Loucy (cell line): ENCODE data around the gene SPTLC1.
"Not testable (repeated sequence)": the region's sequence is repeated elsewhere in the genome, so short reads cannot be mapped to it uniquely, and the experiment has no call there.

Experiments
- CTCF ChIP-seq: fragments of 200-600 bp; sonication (generic); conservative IDR thresholded peaks from 2 replicates; pipeline ENCODE4 v1.5.1; 2014; ENCODE audit warnings: mild to moderate bottlenecking, antibody characterized with exemption, low read length
- EZH2phosphoT487 ChIP-seq: fragments of 200-600 bp; IDR thresholded peaks from 2 replicates; pipeline ENCODE4 v1.6.1; 2018; ENCODE audit warnings: antibody characterized with exemption, mild to moderate bottlenecking, moderate library complexity, borderline replicate concordance

GRCh38 chr9:92105446-92106225 is 9.6 kb downstream of the SPTLC1 start:
- TF ChIP-seq CTCF, EZH2phosphoT487: not testable (repeated sequence)
